Islet of Langerhans (tissue), 1 donor: ENCODE data around the gene EDARADD.
"Not testable (repeated sequence)": the region's sequence is repeated elsewhere in the genome, so short reads cannot be mapped to it uniquely, and the experiment has no call there.

Experiments
- FAIRE-seq: peaks from one replicate; lab custom pipeline; 2011; peaks lifted over from hg19 to GRCh38; lab: Jason Lieb, UNC

The EDARADD gene

DNA sequence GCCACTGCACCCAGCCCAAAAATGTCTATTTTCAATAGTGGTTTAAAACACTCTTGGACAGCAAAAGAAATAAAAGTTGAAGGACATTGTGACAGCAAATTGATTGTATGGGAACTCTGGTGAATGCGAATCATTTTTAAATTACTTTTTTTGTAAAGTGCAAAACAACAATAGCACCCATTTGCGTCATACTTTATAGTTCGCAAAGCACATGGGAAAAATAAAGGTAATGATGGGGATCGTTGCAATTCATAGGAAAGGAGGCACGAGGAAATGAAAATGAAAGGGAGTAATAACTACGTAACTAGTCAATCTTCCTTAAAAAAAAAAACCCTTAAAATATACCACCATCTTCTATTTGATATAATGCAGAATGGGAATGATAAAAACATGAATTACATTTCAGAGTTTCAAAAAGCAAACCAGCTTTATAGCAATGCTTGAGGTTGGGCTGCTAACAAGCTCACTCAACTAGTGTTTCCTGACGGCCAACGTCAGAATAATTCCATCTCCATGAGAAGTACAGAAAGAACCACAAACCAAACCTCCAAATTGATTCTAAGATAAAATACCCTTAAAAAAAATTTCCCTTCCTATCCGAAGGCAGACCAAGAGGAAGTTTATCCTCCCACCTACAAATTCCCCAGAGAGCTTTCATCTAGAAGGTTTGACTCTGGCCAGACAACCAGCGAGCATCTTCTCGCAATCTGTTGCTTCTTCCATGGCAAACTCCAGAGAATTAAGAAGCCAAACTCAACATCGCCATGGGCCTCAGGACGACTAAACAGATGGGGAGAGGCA is at the start of gene EDARADD:
TSS of gene EDARADD (plus strand) at position 606 of the 801 bp plus-strand sequence. CDS start at position 765, 159 bp downstream.
- FAIRE-seq, result no peak

DNA sequence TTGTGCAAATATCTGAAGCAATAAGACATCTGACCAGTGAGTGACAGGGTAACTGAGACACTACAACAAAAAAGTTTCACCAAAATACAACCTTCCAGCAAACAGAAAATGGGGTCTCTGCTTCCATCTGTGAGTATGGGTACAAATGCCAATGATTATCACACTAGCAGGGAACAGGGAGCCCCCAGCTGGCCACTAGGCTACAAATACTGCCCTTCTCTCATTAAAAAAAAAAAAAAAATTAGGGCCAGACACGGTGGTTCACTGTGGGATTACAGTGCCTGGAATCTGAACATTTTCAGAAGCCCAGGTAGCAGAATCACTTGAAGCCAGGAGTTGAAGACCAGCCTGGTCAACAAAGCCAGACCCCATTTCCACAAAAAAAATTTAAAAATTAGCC is 48.4 kb upstream of the EDARADD start:
- FAIRE-seq, result peak; percentile 76

DNA sequence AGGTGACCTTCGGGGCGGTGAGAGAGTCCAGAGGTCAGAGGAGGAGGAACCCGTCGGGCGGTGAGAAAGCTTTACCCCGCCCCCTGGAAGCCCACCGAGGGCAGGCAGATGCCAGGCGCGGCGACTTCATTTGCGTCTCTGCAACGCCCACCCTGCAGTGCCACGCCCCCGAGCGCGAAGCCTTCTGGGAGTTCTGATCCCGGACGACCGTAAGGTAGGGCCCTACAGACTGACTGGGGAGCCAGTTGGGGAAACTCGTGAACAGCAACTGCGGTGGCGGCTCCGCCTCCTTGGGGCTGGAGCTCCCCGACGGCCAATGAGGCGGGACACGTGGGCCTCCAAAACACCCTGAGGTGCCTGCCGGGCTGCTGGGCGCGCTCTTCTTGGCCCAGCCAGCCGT is 46.0 kb upstream of the EDARADD start:
- FAIRE-seq, result no peak

DNA sequence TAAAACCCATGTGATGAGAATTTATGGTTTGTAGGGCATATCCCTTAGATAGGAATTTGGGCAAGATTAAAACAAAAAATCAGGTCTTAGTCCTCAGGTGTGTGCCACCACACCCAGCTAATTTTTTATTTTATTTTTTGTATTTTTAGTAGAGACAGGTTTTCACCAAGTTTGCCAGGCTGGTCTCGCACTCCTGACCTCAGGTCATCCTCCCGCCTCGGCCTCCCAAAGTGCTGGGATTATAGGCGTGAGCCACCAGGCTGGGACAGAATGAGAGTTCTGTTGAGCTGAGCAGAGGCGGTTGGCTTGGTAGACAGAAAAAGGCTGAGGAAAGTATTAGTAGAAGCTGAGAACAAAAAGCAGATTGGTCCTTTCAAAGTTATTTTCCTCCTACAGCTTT is 43.8 kb upstream of the EDARADD start:
- FAIRE-seq, result no peak

DNA sequence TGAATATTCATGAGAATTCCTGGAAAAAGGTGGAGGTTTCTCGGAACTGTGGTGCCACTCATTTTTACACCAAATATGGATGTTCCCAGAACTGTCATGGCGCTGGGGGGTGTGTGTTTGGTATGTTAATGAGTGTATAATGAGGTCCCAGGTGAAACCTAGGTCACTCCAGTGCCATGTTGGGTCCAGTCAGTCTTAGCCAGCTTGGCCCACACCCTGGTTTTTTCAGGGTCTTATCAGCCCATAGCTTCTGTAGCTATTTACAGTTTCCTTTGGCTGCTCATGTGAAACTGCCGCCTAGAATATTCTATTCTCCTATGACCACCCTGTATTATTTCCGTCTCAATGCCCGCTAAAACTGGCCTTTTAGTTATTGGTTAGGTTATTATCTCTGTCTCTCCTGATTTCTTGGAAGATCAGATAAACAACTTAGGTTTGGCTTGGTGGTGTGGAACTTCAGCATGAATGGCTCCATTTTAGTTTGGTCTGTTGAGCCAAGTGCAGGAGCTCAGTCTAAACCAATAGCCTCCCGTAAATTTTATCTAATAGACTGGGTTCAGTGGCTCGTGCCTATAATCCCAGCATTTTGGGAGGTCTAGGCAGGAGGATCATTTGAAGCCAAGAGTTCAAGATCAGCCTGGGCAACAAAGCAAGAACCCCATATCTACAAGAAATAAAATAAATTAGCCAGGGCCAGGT is 42.1 kb upstream of the EDARADD start:
- no peak for FAIRE-seq

DNA sequence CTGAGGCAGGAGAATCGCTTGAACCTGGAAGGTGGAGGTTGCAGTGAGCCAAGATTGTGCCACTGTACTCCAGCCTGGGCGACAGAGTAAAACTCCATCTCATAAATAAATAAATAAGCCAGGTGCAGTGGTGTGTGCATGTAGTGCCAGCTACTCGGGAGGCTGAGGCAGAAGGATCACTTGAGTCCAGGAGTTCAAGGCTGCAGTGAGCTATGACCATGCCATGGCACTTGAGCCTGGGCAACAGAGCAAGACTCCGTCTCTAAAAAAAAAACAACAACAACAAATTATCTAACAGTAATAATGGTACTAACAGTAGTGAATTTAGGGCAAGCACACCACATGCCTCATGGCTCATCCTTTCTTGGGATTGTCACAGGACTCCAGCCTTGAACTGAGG is 41.3 kb upstream of the EDARADD start:
- not testable (repeated sequence) for FAIRE-seq

DNA sequence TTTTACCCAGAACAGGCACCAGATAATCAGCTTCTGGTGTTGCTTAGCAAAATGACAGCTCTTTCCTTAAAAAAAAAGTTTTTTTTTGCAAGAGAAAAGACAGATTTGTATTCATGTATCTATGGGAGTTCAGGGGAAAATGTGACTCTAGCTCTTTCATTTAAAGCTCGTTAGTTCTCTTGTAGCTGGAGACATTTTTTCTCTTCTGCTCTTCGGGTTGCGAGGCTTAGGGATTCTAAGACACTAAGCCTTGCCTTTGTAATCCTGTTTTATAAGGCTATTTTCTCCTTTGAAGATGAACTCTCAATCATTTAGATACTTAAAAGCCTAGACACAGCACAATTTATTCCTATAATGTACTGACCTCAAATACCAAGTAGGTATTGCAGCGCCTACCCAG is 40.3 kb upstream of the EDARADD start:
- no peak for FAIRE-seq

DNA sequence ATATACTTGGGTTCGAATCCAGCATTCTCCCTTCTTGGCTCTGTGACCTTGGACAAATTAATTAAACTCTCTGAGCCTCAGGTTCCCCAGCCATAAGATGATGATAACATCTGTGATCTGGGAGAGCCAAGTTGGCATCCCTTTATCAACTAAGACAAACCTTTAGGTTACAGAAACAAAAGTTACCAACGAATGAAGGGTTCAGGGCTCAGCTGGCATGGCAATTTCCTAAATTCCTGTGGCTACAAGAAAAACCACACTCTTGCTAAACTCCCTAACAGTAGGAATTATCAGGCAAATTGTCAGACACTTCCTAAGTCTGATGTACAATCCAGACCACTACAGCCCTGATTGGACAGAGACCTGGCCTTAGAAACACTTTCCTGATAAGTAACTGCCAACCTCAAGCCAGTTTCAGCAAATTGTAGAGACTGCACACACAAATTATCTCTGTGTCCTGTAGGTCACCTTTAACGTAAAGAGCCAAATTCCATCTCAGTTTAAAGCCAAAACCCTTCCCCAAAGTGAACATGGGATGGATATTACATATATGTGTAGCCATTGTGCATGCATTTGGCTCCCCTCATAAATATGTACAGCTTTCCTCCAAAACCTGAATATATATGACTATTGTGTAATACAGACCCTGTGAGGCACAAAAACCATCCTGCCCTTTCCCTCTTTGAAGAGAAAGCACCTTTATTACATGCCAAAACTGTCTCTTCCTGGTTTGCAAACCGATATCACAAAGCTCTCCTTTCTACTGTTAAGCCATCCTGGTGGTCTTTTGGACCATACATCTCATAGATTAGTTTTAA is 39.5 kb upstream of the EDARADD start:
- no peak for FAIRE-seq

DNA sequence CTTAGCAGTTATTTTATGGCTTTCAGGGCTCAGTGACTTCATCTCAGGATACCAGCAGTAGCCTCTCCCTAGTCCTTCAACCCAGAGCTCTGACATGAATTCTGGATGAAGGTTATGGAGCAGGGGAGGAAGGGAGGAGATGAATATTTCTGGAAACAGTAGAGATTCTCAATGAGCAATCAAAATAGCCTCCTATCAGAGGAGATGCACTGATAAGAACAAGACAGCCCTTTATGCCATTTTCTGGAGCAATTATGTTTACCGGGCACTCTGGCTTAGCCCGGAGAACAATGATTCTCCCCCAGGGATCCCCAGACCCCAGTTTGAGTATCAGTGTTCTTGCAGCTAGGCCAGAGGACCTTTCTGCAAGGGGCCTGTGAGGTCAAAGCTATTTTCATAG is 37.9 kb upstream of the EDARADD start:
- FAIRE-seq, result no peak

DNA sequence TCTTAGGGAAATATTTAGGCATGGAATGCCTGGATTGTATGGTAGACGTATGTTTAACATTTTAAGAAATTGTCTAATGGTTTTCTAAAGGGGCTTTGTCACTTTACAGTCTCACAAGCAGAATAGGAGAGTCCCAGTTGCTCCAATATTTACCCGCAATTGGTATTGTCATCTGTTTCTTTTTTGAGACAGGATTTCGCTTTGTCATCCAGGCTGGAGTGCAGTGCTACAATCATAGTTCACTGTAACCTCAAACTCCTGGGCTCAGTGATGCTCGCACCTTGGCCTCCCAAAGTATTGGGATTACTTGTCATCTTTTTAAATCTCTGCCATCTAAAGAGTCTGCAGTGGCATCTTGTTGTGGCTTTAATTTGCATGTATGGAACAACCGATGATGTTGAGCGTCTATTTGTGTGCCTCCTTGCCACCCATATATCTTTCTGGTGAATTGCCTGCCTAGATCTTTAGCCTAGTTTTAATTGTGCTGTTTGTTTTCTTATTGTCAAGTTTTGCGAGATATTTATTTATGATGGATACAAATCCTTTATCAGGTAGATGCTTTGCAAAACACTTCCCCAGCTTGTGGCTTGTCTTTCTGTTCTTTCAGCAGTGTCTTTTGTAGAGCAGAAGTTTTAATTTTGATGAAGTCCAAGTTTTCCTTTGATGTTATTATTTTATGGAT is 32.0 kb upstream of the EDARADD start:
- FAIRE-seq, result no peak

DNA sequence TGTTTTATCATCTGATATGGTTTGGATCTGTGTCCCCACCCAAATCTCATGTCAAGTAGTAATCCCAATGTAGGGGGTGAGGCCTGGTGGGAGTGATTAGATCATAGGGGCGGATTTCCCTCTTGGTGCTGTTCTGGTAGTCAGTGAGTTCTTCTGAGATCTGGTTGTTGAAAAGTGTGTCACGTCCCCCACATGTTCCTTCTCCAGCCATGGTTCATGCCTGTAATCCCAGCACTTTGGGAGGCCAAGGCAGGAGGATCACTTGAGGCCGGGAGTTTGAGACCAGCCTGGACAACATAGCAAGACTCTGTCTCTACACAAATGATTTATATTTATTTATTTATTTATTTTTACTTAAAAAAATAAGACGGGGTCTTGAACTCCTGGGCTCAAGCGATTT is 30.8 kb upstream of the EDARADD start:
- no peak for FAIRE-seq

DNA sequence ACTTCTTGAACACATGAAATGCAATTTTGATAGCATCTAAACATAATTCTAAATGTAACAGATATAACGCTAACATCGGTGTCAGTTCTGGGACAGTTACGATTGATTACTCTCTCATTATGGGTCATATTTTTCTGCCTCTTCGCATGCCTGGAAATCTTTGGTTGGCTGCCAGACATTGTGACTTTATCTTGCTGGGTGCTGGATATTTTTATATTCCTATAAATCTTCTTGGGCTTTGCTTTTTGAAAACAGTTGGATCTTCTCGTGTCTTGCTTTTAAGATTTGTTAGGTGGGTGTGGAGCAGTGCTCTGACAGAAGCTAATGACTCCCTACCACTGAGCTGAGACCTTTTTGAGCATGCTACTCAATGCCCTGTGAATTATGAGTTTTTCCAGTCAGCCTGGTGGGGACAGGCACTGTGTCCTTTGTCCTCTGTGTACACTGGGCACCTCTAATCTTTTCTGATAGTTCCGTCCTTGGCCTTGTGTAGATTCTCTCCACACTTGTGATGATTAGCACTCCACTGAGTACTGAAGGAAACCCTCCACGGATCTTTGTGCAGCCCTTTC is 28.0 kb upstream of the EDARADD start:
- no peak for FAIRE-seq

DNA sequence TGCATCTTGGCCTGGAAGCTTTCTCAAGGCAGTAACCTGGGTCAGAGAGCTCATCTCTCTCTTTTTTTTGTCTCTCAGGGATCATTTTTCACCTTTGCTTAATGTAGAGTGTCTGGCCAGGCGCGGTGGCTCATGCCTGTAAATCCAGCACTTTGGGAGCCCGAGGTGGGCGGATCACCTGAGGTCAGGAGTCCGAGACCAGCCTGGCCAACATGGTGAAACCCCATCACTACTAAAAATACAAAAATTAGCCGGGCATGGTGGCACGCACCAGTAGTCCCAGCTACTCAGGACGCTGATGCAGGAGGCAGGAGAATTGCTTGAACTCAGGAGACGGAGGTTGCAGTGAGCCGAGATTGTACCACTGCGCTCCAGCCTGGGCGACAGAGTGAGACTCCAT is 27.4 kb upstream of the EDARADD start:
- FAIRE-seq, result not testable (repeated sequence)

DNA sequence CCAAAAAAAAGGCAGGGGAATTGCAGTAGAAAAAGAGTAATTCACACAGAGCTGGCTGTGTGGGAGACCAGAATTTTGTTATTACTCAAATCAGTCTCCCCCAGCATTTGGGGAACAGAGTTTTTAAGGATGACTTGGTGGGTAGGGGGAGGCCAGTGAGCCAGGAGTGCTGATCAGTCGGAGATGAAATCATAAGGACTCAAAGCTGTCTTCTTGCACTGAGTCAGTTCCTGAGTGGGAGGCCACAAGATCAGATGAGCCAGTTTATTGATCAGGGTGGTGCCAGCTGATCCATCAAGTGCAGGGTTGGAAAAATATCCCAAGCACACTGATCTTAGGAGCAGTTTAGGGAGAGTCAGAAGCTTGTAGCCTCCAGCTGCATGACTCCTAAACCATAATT is 23.7 kb upstream of the EDARADD start:
- FAIRE-seq, result no peak

DNA sequence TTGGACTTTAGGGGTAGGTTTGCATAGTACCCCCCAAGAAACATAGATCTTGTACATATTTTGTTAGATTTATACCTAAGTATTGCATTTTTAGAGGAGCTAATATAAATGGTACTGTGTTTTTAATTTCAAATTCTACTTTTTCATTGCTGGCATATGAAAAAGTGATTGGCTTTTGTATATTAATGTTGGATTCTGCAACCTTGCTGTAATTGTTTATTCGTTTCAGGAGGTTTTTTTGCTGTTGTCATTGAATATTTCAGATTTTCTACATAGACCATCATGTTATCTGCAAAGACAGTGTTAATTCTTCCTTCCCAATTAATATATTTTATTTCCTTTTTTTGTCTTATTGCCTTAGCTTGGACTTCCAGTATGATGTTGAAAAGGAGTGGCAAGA is 23.0 kb upstream of the EDARADD start:
- FAIRE-seq, result no peak

DNA sequence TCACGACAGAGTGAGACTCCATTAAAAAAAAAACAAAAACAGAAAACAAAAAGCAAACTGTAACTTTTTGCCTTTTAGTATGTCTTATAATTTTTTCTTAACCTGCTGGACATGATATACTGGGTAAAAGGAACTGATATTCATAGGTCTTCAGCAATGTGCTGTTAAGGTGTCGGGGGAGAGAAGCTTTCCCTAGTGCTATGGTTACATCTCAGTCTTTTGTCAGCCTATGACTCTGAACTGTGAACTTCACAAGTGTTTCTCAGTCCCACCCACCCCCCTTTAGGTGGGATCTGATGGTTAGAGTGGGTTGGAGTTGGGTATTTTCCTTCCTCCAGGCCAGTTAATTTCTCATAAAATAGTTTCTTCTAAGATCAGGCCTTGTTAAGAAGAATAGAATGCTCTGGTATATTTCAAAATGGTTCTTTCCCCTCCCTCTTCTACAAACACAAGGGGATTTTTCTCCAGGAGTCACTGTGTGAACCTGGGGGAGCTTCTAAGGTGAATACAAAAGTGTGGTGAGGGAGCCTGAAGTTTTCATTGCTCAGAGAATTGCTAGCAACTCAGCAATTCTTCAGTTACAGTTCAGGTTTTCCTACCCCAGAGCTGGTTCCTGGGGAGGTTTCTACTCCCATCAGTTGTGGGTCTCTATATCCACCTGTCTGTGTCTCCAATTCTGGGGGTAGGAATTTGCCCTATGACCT is 16.1 kb upstream of the EDARADD start:
- no peak for FAIRE-seq

DNA sequence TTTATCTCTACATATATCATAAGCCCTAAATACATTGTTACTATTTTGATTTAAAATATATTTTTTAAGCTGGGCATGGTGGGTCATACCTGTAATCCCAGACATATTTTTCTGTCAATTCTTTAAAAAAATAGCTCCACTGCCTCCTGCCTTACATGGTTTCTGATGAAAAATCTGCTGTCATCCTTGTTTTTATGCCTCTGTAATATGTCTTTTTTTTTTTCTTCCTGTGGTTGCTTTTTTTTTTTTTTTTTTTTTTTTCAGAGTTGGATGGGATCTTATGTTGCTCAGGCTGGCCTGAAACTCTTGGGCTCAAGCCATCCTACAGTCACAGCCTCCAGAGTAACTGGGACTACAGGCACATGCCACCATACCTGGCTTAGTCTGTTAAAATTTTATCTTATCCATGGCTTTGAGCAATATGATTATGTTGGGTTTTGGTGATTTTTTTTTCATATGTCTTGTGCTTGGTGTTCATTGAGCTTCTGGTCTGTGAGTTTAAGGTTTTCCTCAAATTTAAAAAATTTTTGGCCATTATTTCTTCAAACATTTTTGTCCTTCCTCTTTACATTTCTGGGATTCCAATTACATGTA is 12.4 kb upstream of the EDARADD start:
- FAIRE-seq, result no peak

DNA sequence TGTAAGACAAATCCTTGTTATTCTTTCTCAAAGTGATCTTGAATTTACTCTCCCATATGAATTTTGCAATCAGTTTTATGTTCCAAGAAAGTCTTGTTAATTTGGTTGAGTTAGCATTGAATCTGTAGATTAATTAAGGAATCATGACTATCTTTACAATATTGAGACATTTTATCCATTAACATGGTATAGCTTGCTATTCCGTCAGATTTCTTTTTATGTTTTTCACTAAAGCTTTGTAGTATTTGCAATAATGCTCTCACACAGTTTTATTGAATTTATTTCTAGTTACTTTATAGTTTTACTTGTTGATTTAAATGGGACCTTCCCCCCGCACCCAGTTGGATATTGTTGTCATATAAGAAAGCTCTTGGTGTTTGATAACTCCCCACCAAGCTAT is 5.8 kb upstream of the EDARADD start:
- FAIRE-seq, result no peak

DNA sequence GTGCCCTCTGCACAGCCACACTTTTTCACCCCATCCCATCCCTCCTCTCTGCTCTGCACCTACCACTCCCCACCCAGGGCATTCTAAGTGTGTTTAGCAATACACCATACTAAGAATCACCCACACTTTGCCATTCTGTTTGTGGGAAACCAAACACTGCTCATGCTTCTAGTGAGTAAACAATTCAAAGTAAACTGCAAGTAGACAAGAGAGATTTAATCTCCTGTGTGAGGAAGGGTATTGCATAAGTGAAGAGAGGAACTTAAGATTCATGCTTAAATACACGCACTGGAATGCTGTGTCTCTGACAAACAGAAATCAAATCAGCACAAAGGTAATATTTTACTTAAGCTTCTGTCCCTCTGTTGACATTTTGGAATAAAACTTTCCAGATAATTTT is 4.8 kb upstream of the EDARADD start:
- FAIRE-seq, result no peak

DNA sequence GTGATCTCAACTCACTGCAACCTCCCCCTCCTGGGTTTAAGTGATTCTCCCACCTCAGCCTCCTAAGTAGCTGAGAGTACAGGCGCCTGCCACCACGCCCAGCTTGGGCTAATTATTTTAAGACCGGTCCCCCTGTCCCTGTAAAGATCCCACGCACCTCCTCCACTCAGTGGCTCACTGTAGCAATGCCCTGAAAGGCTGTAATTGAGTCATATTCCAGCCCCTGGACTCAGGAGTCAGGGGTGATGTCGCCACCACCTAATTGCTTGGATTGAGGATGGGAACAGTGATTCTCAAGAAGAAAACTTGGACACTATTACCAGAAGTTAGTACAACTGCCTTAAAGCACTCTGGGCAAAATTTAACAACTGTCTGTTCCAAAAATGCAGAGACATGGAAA is 3.1 kb upstream of the EDARADD start:
- FAIRE-seq, result no peak

DNA sequence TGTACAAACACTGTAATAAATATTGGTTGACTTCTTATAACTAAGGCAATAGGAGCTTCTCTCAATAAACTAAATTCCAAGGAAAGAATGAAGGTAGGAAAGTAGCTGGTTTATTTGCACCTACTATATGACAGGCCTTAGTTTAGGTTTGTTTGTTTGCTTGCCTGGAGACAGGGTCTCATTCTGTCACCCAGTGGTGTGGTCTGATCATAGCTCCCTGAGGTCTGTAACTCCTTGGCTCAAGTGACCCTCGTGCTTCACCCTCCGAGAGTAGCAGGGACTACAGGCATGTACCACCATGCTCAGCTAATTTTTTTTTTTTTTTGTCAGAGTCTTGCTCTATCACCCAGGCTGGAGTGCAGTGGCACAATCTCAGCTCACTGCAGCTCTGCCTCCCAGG is 1.9 kb upstream of the EDARADD start:
- no peak for FAIRE-seq
